Activated naive CD8-positive, alpha-beta T cell treated with anti-CD3 and anti-CD28 coated beads, Interleukin-2, amount 50 U/mL, for 24 hours (primary cell): ENCODE measurements around the gene JUND.
"Not testable (repeated sequence)": the region's sequence is repeated elsewhere in the genome, so short reads cannot be mapped to it uniquely, and the experiment has no call there.

Source experiments
- ATAC-seq: fragments of 150-1000 bp; cut with Tn5 transposase; one replicate; pipeline ENCODE4 v1.10.0; 2021
- DNase-seq: peaks from one replicate; pipeline ENCODE4 v3.0.0; 2021
- H3K27ac Mint-ChIP-seq: one replicate; pipeline ENCODE4 v1.8.0; 2021; ENCODE audit warnings: mild to moderate bottlenecking, mixed read lengths
- H3K27me3 Mint-ChIP-seq: one replicate; pipeline ENCODE4 v1.8.0; 2021; ENCODE audit warnings: mixed read lengths
- H3K36me3 Mint-ChIP-seq: one replicate; pipeline ENCODE4 v1.8.0; 2021; ENCODE audit warnings: low read depth, mixed read lengths
- H3K4me1 Mint-ChIP-seq: one replicate; pipeline ENCODE4 v1.8.0; 2021; ENCODE audit warnings: mixed read lengths
- H3K4me3 Mint-ChIP-seq: one replicate; pipeline ENCODE4 v1.8.0; 2021; ENCODE audit warnings: mild to moderate bottlenecking, moderate library complexity, mixed read lengths
- H3K9me3 Mint-ChIP-seq: one replicate; pipeline ENCODE4 v1.8.0; 2021; ENCODE audit warnings: mixed read lengths

JUND gene

DNA sequence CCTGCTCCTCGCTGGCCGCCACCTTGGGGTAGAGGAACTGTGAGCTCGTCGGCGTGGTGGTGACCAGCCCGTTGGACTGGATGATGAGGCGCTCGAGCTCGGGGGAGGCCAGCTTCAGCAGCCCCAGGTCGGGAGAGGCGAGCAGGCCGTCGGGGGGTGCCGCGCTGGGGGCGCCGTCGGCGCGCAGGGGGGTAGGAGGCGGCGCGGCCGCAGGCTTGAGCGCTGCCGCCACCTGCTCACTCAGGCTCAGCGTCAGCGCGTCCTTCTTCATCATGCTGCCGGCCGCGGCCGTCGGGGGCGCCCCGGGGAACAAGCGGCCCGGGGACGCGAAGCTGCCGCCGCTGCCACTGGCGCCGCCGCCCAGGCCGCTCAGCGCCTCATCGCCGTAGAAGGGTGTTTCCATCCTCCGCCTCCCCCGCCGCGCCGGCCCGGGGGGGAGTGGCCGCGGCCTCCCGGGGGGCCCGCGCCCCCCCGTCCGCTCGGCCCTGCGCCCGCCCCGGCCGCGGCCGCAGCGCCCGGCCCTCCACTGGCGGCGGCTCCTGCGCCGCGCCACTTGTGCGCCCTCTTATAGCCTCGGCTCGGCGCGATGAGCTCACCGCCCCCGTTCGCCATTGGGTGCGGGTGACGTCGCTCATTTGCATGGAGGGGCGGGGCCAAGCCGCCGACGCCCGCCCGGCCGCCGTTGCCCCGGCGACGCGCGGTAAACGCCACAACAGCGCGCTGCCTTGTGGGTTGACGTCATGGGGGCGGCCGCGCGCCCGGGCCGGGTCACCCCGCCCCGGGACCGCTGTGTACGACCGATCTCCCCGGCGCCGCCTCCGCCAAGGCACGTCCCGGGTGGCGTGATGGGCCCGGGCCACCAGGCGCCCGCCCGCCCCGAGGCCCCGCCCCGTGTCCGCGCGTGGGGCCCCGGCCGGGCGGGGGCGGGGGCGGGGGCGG lies at the start of gene JUND:
Gene JUND, minus strand, starts transcription at position 541 of the 939 bp plus-strand sequence. Its CDS starts 138 bp downstream, at position 403.
- peaks cover 38% of the 10 kb centered on the region for H3K36me3 Mint-ChIP-seq
- ATAC-seq (peak; percentile 74), DNase-seq (peak; percentile 98)
- no peaks in the 10 kb centered on the region for H3K9me3 Mint-ChIP-seq
- peak within 1 kb of the TSS; percentile 98 for H3K4me3 Mint-ChIP-seq
- H3K27me3 Mint-ChIP-seq, result peaks cover 5% of the 10 kb centered on the region
- H3K27ac Mint-ChIP-seq, result peak within 1 kb of the TSS; percentile 96
- peaks cover 62% of the 10 kb centered on the region for H3K4me1 Mint-ChIP-seq

DNA sequence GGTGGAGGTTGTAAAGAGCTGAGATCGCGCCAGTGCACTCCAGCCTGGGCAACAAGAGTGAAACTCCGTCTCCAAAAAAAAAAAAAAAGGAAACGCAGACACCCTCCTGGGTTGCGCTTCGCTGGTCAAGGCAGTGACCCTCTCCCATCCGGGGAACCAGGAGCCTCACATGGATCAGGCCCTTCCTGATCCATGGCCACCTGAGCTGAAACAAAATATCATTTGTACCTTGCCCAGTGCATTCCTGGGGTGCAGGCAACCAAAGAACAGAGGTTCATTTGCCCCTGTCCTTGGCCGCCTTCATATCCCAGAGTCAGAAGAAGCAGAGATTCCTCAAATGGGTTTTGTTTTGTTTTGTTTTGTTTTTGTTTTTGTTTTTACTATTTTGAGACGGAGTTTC lies 49.4 kb upstream of the JUND start:
- ATAC-seq, result no peak
- Mint-ChIP-seq H3K27me3 (no peaks in the 10 kb centered on the region), H3K4me1 (peaks cover 9% of the 10 kb centered on the region), H3K9me3 (no peaks in the 10 kb centered on the region), H3K27ac (no peak overlapping the region), H3K4me3 (no peak overlapping the region), H3K36me3 (no peaks in the 10 kb centered on the region)
- DNase-seq, result no peak

DNA sequence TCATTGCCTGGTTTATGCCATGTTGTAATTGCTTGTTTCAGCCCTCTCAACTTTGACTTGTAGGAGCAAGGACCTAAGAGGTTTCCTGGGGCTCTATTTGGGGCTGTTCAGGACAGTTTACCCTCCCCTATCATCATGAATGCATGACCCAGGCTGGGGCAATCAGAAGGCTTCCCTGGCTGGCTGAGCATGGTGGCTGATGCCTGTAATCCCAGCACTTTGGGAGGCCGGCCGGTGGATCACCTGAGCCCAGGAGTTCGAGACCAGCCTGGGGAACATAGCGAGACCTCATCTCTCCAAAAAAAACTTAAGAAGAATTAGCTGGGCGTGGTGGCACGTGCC lies 47.6 kb upstream of the JUND start:
- Mint-ChIP-seq H3K4me3 (peak overlapping the region; percentile 50), H3K27me3 (no peaks in the 10 kb centered on the region), H3K36me3 (no peaks in the 10 kb centered on the region), H3K4me1 (peaks cover 13% of the 10 kb centered on the region), H3K9me3 (no peaks in the 10 kb centered on the region), H3K27ac (no peak overlapping the region)
- DNase-seq (no peak), ATAC-seq (no peak)

DNA sequence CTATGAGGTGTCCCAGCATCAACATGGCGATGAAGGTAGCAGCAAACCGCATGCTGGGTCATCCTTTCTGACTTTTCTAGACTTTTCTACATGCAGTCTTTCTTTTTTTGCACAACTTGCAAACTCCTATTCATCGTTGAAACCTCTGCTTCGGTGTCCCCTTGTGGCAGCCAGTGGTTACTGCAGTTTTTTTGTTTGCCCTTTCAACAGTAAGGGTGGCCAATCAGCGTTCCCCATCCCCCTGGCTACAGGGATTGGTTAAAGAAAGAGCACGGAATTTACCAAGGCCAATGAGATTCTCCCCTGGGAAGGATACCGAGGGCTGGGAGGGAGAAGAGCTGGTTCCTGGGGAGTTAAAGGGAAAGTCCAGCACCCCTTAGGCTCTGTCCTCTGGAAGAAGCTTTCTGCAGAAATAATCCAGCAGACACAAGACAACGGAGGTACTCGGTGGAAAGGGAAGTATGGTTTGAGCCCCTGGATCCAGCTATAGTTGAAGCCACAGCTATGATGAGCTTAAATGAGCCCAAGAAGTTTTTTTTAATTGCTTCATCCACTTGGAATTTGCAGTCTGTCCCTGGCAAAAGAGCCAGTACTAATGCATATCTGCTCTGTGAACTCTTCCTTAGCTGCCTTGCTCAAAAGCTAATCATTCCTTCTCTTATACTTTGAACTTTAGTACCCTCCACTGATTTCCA lies 47.1 kb upstream of the JUND start:
- Mint-ChIP-seq H3K4me3 (peak overlapping the region; percentile 50), H3K27me3 (no peaks in the 10 kb centered on the region), H3K9me3 (no peaks in the 10 kb centered on the region), H3K36me3 (no peaks in the 10 kb centered on the region), H3K27ac (peak overlapping the region; percentile 81), H3K4me1 (peaks cover 18% of the 10 kb centered on the region)
- peak; percentile 99 for ATAC-seq
- peak; percentile 82 for DNase-seq

- DNase-seq (no peak), ATAC-seq (no peak)
- H3K4me3 Mint-ChIP-seq, result no peak overlapping the region
- no peaks in the 10 kb centered on the region for H3K9me3 Mint-ChIP-seq
- H3K27me3 Mint-ChIP-seq, result no peaks in the 10 kb centered on the region
- H3K27ac Mint-ChIP-seq, result no peak overlapping the region
- peaks cover 27% of the 10 kb centered on the region for H3K4me1 Mint-ChIP-seq
- peaks cover 4% of the 10 kb centered on the region for H3K36me3 Mint-ChIP-seq
Measured at GRCh38 chr19:18326772-18327171, 45.4 kb upstream of the JUND start.

DNA sequence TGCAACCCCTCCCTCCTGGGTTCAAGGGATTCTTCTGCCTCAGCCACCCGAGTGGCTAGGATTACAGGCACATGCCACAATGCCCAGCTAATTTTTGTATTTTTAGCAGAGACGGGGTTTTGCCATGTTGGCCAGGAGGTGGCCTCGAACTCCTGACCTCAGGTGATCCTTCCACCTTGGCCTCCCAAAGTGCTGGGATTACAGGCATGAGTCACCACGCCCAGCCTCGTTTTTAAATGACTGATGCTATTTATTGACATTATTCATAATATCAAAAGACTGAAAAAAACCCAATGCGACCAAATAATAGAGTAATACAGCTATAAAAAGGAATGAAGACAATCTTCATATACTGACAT lies 42.9 kb upstream of the JUND start:
- Mint-ChIP-seq H3K27ac (peak overlapping the region; percentile 93), H3K36me3 (peaks cover 28% of the 10 kb centered on the region), H3K4me3 (peak overlapping the region; percentile 89), H3K4me1 (peaks cover 50% of the 10 kb centered on the region)
- not testable (repeated sequence) for H3K9me3 Mint-ChIP-seq, H3K27me3 Mint-ChIP-seq, ATAC-seq, DNase-seq

GRCh38 chr19:18322759-18323460 lies 41.5 kb upstream of the JUND start, which contains the start of gene LSM4:
LSM4 (minus strand) TSS chr19:18323076; CDS start chr19:18323020, 56 bp downstream.
- ATAC-seq (peak; percentile 96), DNase-seq (peak; percentile 99)
- H3K4me1 Mint-ChIP-seq, result peaks cover 57% of the 10 kb centered on the region
- peak within 1 kb of the TSS; percentile 93 for H3K27ac Mint-ChIP-seq
- H3K9me3 Mint-ChIP-seq, result no peaks in the 10 kb centered on the region
- H3K27me3 Mint-ChIP-seq, result no peaks in the 10 kb centered on the region
- peaks cover 32% of the 10 kb centered on the region for H3K36me3 Mint-ChIP-seq
- peak within 1 kb of the TSS; percentile 89 for H3K4me3 Mint-ChIP-seq

DNA sequence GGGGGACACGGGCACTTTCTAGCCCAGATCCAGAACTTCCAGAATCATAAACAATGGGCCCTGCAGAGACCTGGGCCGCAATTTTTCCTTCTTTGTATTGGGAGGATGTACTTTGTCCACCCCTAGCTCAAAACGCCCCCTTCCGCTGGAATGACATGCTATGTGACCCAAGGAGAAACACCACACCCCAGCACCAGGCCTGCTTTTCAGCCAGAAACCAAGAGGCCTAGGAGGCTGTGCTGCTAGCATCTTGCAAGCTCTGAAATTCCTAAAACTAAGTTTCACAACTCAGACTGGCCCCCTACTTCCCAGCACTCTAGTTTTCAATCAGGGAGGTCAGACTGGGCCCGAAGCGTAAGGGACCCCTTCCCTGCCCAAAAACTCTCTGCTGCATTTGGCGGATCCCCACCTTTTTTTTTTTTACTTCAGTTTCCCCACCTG lies 40.9 kb upstream of the JUND start:
- DNase-seq, result peak; percentile 59
- Mint-ChIP-seq H3K36me3 (peaks cover 38% of the 10 kb centered on the region), H3K27ac (peak overlapping the region; percentile 93), H3K4me1 (peaks cover 63% of the 10 kb centered on the region), H3K4me3 (peak overlapping the region; percentile 89), H3K27me3 (no peaks in the 10 kb centered on the region), H3K9me3 (no peaks in the 10 kb centered on the region)
- no peak for ATAC-seq

GRCh38 chr19:18321734-18322102 lies 40.3 kb upstream of the JUND start:
- no peaks in the 10 kb centered on the region for H3K27me3 Mint-ChIP-seq
- peaks cover 38% of the 10 kb centered on the region for H3K36me3 Mint-ChIP-seq
- peaks cover 64% of the 10 kb centered on the region for H3K4me1 Mint-ChIP-seq
- ATAC-seq (no peak), DNase-seq (peak; percentile 40)
- H3K4me3 Mint-ChIP-seq, result peak overlapping the region; percentile 89
- H3K27ac Mint-ChIP-seq, result peak overlapping the region; percentile 93
- no peaks in the 10 kb centered on the region for H3K9me3 Mint-ChIP-seq

- ATAC-seq (no peak), DNase-seq (no peak)
- peak overlapping the region; percentile 93 for H3K27ac Mint-ChIP-seq
- no peaks in the 10 kb centered on the region for H3K9me3 Mint-ChIP-seq
- no peaks in the 10 kb centered on the region for H3K27me3 Mint-ChIP-seq
- H3K36me3 Mint-ChIP-seq, result peaks cover 38% of the 10 kb centered on the region
- H3K4me1 Mint-ChIP-seq, result peaks cover 70% of the 10 kb centered on the region
- peak overlapping the region; percentile 89 for H3K4me3 Mint-ChIP-seq
Measured at GRCh38 chr19:18320865-18321733, 39.7 kb upstream of the JUND start.

DNA sequence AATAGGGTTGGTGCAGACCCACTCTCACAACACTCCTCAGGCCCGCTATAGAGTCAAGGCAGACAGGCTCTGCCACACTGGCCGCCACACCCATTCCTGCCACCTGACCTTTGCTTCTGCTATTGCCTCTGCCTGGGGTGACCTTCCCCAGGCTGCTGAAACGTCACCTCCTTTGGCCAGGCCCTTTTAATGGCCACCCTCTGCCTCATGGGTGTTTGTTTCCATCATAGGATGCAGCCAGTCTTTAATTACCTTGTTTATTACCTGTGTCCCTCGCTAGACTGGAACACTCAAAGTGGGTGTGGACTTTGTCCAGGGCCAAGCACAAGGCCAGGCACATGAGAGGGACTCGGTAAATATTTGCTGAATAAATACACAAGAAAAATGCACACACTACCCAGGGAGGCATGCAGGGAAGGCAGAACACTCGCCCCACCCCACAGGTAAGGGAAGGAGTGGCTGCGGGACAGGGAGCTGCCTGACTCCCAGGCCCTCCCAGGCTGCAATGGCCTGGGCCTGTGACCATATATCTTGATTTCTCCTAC lies 38.2 kb upstream of the JUND start:
- H3K36me3 Mint-ChIP-seq, result peaks cover 48% of the 10 kb centered on the region
- peak overlapping the region; percentile 93 for H3K27ac Mint-ChIP-seq
- H3K4me3 Mint-ChIP-seq, result peak overlapping the region; percentile 89
- ATAC-seq (no peak), DNase-seq (no peak)
- no peaks in the 10 kb centered on the region for H3K27me3 Mint-ChIP-seq
- H3K4me1 Mint-ChIP-seq, result peaks cover 78% of the 10 kb centered on the region
- H3K9me3 Mint-ChIP-seq, result no peaks in the 10 kb centered on the region

- Mint-ChIP-seq H3K9me3 (no peaks in the 10 kb centered on the region), H3K4me1 (peaks cover 69% of the 10 kb centered on the region), H3K27me3 (no peaks in the 10 kb centered on the region), H3K36me3 (peaks cover 57% of the 10 kb centered on the region), H3K27ac (peak overlapping the region; percentile 88), H3K4me3 (peak overlapping the region; percentile 89)
- ATAC-seq (peak; percentile 24), DNase-seq (peak; percentile 58)
Measured at GRCh38 chr19:18317961-18318800, 36.8 kb upstream of the JUND start.

- Mint-ChIP-seq H3K36me3 (peaks cover 36% of the 10 kb centered on the region), H3K27me3 (no peaks in the 10 kb centered on the region), H3K4me1 (peaks cover 30% of the 10 kb centered on the region), H3K4me3 (no peak overlapping the region), H3K27ac (no peak overlapping the region), H3K9me3 (no peaks in the 10 kb centered on the region)
- no peak for DNase-seq
- no peak for ATAC-seq
Measured at GRCh38 chr19:18313398-18313797, 32.0 kb upstream of the JUND start.
